ENCODE data around the gene LRRN4.

- no peak for TF ChIP-seq GATA2 (IDR thresholded peaks at IDR 0.05; ENCODE audit: low read depth, low read length)
- TF ChIP-seq GATA3 (IDR thresholded peaks at IDR 0.05; ENCODE audit: low read depth, low read length): no peak
Measured at GRCh38 chr20:6053776-6054688, at the start of gene LRRN4.

Data from SH-SY5Y (cell line).